WTC11 (cell line): ENCODE measurements around the gene SMAD6. TPM values are rescaled to one million over a fixed set of nuclear protein-coding genes. Genes with fewer than 3 reads are reported as not detected.
"Not testable (repeated sequence)": the region's sequence is repeated elsewhere in the genome, so short reads cannot be mapped to it uniquely, and the experiment has no call there.

Source experiments
- ATAC-seq: fragments of 200-7000 bp; cut with Tn5 transposase; 2 replicates; pipeline ENCODE4 v1.10.0; 2021; ENCODE audit warnings: mild to moderate bottlenecking, moderate library complexity
- CTCF ChIA-PET: fragments of 300-600 bp; sonication (Branson Sonifier 250); formaldehyde crosslinking; loops from one replicate; lab custom pipeline; 2021; ENCODE audit warnings: antibody characterized with exemption; lab: Charles Lee
- POLR2A ChIA-PET: fragments of 350-600 bp; sonication (Branson Sonifier 250); formaldehyde crosslinking; loops from one replicate; lab custom pipeline; 2021; ENCODE audit warnings: antibody characterized with exemption; lab: Charles Lee
- DNase-seq: peaks from one replicate; pipeline ENCODE4 v3.0.0; 2021; ENCODE audit warnings: low spot score
- H3K27ac Mint-ChIP-seq: 2 replicates; pipeline ENCODE4 v1.8.0; 2021; ENCODE audit warnings: mixed read lengths
- H3K27me3 Mint-ChIP-seq: 2 replicates; pipeline ENCODE4 v1.8.0; 2021; ENCODE audit warnings: low read depth, mild to moderate bottlenecking, moderate library complexity, mixed read lengths
- H3K36me3 Mint-ChIP-seq: 2 replicates; pipeline ENCODE4 v1.8.0; 2021; ENCODE audit warnings: mixed read lengths
- H3K4me1 Mint-ChIP-seq: 2 replicates; pipeline ENCODE4 v1.8.0; 2022; ENCODE audit warnings: mixed read lengths
- H3K4me3 Mint-ChIP-seq: 2 replicates; pipeline ENCODE4 v1.8.0; 2021; ENCODE audit warnings: mild to moderate bottlenecking, moderate library complexity, mixed read lengths
- H3K9me3 Mint-ChIP-seq: 2 replicates; pipeline ENCODE4 v1.8.0; 2021; ENCODE audit warnings: mixed read lengths
- CTCF ChIP-seq: fragments of 200-600 bp; IDR thresholded peaks from 2 replicates; pipeline ENCODE4 v1.8.0; 2022; ENCODE audit warnings: antibody characterized with exemption
- EMX1 ChIP-seq: fragments of 250-450 bp; sonication (Bioruptor Pico); IDR thresholded peaks from 2 replicates; pipeline ENCODE4 v1.8.0; 2021; ENCODE audit warnings: mild to moderate bottlenecking
- ERG ChIP-seq: fragments of 250-450 bp; sonication (Bioruptor Pico); IDR thresholded peaks from 2 replicates; pipeline ENCODE4 v1.8.0; 2021; ENCODE audit warnings: mild to moderate bottlenecking
- FOXJ3 ChIP-seq: sonication (generic); formaldehyde crosslinking; IDR thresholded peaks from 2 replicates; pipeline ENCODE4 v1.9.0; 2021; ENCODE audit warnings: missing genetic modification reagents, mild to moderate bottlenecking, borderline replicate concordance
- HMGXB4 ChIP-seq: sonication (generic); formaldehyde crosslinking; IDR thresholded peaks from 2 replicates; pipeline ENCODE4 v1.8.1; 2023; ENCODE audit warnings: mild to moderate bottlenecking, moderate library complexity, missing genetic modification reagents
- IRF1 ChIP-seq: sonication (generic); formaldehyde crosslinking; IDR thresholded peaks from 2 replicates; pipeline ENCODE4 v1.8.0; 2023; ENCODE audit warnings: missing genetic modification reagents
- MAX ChIP-seq: sonication (generic); formaldehyde crosslinking; IDR thresholded peaks from 2 replicates; pipeline ENCODE4 v1.8.0; 2022; ENCODE audit warnings: mild to moderate bottlenecking, missing genetic modification reagents
- MLX ChIP-seq: sonication (generic); formaldehyde crosslinking; IDR thresholded peaks from 2 replicates; pipeline ENCODE4 v1.8.1; 2023; ENCODE audit warnings: mild to moderate bottlenecking, missing genetic modification reagents, moderate library complexity
- NFYB ChIP-seq: sonication (generic); formaldehyde crosslinking; conservative IDR thresholded peaks from 2 replicates; pipeline ENCODE4 v1.8.0; 2022; ENCODE audit warnings: low read depth, missing genetic modification reagents
- NR1H2 ChIP-seq: sonication (generic); formaldehyde crosslinking; IDR thresholded peaks from 2 replicates; pipeline ENCODE4 v1.9.0; 2021; ENCODE audit warnings: mild to moderate bottlenecking, moderate library complexity, missing genetic modification reagents
- SMAD3 ChIP-seq: sonication (generic); formaldehyde crosslinking; IDR thresholded peaks from 2 replicates; pipeline ENCODE4 v1.8.0; 2022; ENCODE audit warnings: missing genetic modification reagents, mild to moderate bottlenecking, borderline replicate concordance
- USF2 ChIP-seq: sonication (generic); formaldehyde crosslinking; IDR thresholded peaks from 2 replicates; pipeline ENCODE4 v1.8.1; 2023; ENCODE audit warnings: mild to moderate bottlenecking, missing genetic modification reagents, moderate library complexity
- ZNF121 ChIP-seq: sonication (generic); formaldehyde crosslinking; IDR thresholded peaks from 2 replicates; pipeline ENCODE4 v1.8.0; 2023; ENCODE audit warnings: missing genetic modification reagents
- ZNF219 ChIP-seq: sonication (generic); formaldehyde crosslinking; IDR thresholded peaks from 2 replicates; pipeline ENCODE4 v1.8.0; 2023; ENCODE audit warnings: missing genetic modification reagents, mild to moderate bottlenecking, borderline replicate concordance
- ZNF232 ChIP-seq: sonication (generic); formaldehyde crosslinking; IDR thresholded peaks from 2 replicates; pipeline ENCODE4 v1.8.0; 2022; ENCODE audit warnings: mild to moderate bottlenecking, missing genetic modification reagents
- ZNF671 ChIP-seq: fragments of 250-450 bp; sonication (Bioruptor Pico); IDR thresholded peaks from 2 replicates; pipeline ENCODE4 v1.8.0; 2021; ENCODE audit warnings: mild to moderate bottlenecking
- total RNA-seq: library from RNA; stranded (reverse); gene quantifications from 3 replicates; pipeline ENCODE4 v1.2.3, GENCODE V29; 2021

SMAD6 gene
- total RNA-seq, 1 experiment from 2014 or later, result 13.9 TPM

- TF ChIP-seq IRF1 (CRISPR knock-in tag) (no peak), MAX (CRISPR knock-in tag) (no peak), ZNF232 (CRISPR knock-in tag) (no peak), ZNF671 (CRISPR knock-in tag) (no peak), FOXJ3 (CRISPR knock-in tag) (no peak), ERG (CRISPR knock-in tag) (no peak), HMGXB4 (CRISPR knock-in tag) (no peak)
These were observed 55.5 kb downstream of the SMAD6 start (continued) for GRCh38 chr15:66757521-66757920.

- ATAC-seq, H3K27ac Mint-ChIP-seq, POLR2A ChIA-PET, H3K9me3 Mint-ChIP-seq, DNase-seq, H3K27me3 Mint-ChIP-seq, H3K36me3 Mint-ChIP-seq, H3K4me3 Mint-ChIP-seq: not testable (repeated sequence)
- H3K4me1 Mint-ChIP-seq, result peaks cover 18% of the 10 kb centered on the region
- CTCF ChIA-PET, result interaction anchor here (0.7 to 1.0 kb wide), 2 partner anchors 73 to 757 kb away, joined by 3 read pairs; no protein-coding TSS in a partner anchor
These were observed 56.2 kb downstream of the SMAD6 start for GRCh38 chr15:66758217-66758616.

GRCh38 chr15:66758844-66759243, 56.8 kb downstream of the SMAD6 start:
- H3K4me3 Mint-ChIP-seq, result no peak overlapping the region
- ATAC-seq, result no peak
- no peaks in the 10 kb centered on the region for H3K27me3 Mint-ChIP-seq
- no peak for DNase-seq
- H3K4me1 Mint-ChIP-seq, result peaks cover 18% of the 10 kb centered on the region
- POLR2A ChIA-PET, result no interaction called here
- peaks cover 10% of the 10 kb centered on the region for H3K36me3 Mint-ChIP-seq
- CTCF ChIA-PET, result interaction anchor here (0.7 to 1.0 kb wide), 2 partner anchors 73 to 757 kb away, joined by 3 read pairs; no protein-coding TSS in a partner anchor
- H3K9me3 Mint-ChIP-seq, result peaks cover 10% of the 10 kb centered on the region
- TF ChIP-seq CTCF (no peak), ZNF121 (no peak), SMAD3 (CRISPR knock-in tag) (no peak), EMX1 (CRISPR knock-in tag) (no peak), USF2 (CRISPR knock-in tag) (no peak), NFYB (no peak), MLX (CRISPR knock-in tag) (no peak), NR1H2 (no peak), ZNF219 (CRISPR knock-in tag) (no peak)
- H3K27ac Mint-ChIP-seq, result no peak overlapping the region
